Breast epithelium (tissue), 4 donors: ENCODE measurements around the gene CHCHD6. TPM values are rescaled to one million over a fixed set of nuclear protein-coding genes. Genes with fewer than 3 reads are reported as not detected.

Source experiments
- DNase-seq, 2 donors: peaks; one replicate each; pipeline ENCODE4 v3.0.0-alpha.2; 2019; ENCODE audit warnings: low spot score in 2 of 2
- H3K27ac ChIP-seq, 2 donors: fragments of 200-600 bp; sonication (generic) in 1 of 2; one replicate each; pipeline ENCODE4 v1.5.1; 2016 to 2019; ENCODE audit warnings: mild to moderate bottlenecking in 1 of 2
- H3K27me3 ChIP-seq, 2 donors: fragments of 200-600 bp; sonication (generic) in 1 of 2; one replicate each; pipeline versions ENCODE4 v1.5.1 to v1.6.0; 2017 to 2019; ENCODE audit warnings: control low read depth in 1 of 2, mild to moderate bottlenecking in 1 of 2
- H3K36me3 ChIP-seq: fragments of 200-600 bp; one replicate; pipeline ENCODE4 v1.5.1; 2019
- H3K4me1 ChIP-seq, 2 donors: fragments of 200-600 bp; sonication (generic); one replicate each; pipeline ENCODE4 v1.5.1; 2016 to 2019; ENCODE audit warnings: control low read depth in 1 of 2
- H3K4me3 ChIP-seq, 3 donors: fragments of 200-600 bp; sonication (generic); 1 replicate in 2 of 3; 2 replicates in 1 of 3; pipeline ENCODE4 v1.5.1; 2016 to 2019; ENCODE audit warnings: mild to moderate bottlenecking in 3 of 3, moderate library complexity in 2 of 3
- H3K9me3 ChIP-seq, 2 donors: fragments of 200-600 bp; sonication (generic) in 1 of 2; one replicate each; pipeline ENCODE4 v1.5.1; 2016 to 2019; ENCODE audit warnings: control low read depth in 1 of 2
- POLR2A ChIP-seq: fragments of 450-650 bp; IDR thresholded peaks from one replicate; pipeline ENCODE4 v1.6.1; 2016; ENCODE audit warnings: antibody characterized with exemption, mild to moderate bottlenecking, moderate library complexity
- POLR2AphosphoS5 ChIP-seq, 3 donors: sonication (generic); formaldehyde crosslinking; IDR thresholded peaks; one replicate each; pipeline ENCODE4 v1.6.1; 2017; ENCODE audit warnings: antibody characterized with exemption in 3 of 3
- intact Hi-C: fragments of 100-400 bp; cut with DNase I; formaldehyde crosslinking; loops from one replicate; pipeline ENCODE4 v1.15.1; 2023; ENCODE audit warnings: low total_unique reads
- total RNA-seq, 3 donors: library from RNA; depleted of rRNA; stranded (reverse); fragments of >200 nt; gene quantifications; one replicate each; pipeline ENCODE4 v1.1.0, GENCODE V29; 2016
- TF ChIP-seq, protein P1 (sequence below), 3 donors: fragments of 450-650 bp; IDR thresholded peaks; one replicate each; pipeline ENCODE4 v1.5.1; 2016 to 2017; ENCODE audit warnings: antibody characterized with exemption in 3 of 3, mild to moderate bottlenecking in 3 of 3, moderate library complexity in 3 of 3

The CHCHD6 gene
- total RNA-seq, 3 donors from 2014 or later, result 12.2 to 21.2 (median 19.3) TPM

DNA sequence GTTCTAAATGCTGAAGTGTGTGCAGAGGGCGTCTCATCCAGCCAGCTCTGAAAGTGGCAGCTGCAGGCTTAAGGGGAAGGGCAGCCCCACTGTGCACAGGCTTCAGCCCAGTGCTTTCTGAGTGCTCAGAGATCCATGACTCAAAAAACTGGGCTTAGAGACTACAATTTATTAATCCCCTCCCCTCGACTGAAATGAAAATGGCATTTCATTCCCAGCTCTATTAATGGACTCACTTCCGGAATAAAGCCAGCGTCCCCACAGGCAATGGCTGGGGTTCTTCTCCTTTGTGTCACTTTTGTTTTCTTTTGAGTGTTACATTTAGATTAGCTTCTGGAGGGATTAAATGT lies 223.3 kb downstream of the CHCHD6 start:
- Histone ChIP-seq H3K36me3 (no peaks in the 10 kb centered on the region), H3K4me3 (no peak overlapping the region), H3K27ac (peak overlapping the region in 1 of 2 donors; percentile 84), H3K27me3 (no peaks in the 10 kb centered on the region), H3K9me3 (no peaks in the 10 kb centered on the region), H3K4me1 (peaks cover 0 to 10% of the 10 kb centered on the region in 2 donors)
- intact Hi-C loops, result no loop called here
- TF ChIP-seq POLR2A (no peak), POLR2AphosphoS5 (IDR thresholded peaks at IDR 0.05) (no peak)
- no peak for DNase-seq

DNA sequence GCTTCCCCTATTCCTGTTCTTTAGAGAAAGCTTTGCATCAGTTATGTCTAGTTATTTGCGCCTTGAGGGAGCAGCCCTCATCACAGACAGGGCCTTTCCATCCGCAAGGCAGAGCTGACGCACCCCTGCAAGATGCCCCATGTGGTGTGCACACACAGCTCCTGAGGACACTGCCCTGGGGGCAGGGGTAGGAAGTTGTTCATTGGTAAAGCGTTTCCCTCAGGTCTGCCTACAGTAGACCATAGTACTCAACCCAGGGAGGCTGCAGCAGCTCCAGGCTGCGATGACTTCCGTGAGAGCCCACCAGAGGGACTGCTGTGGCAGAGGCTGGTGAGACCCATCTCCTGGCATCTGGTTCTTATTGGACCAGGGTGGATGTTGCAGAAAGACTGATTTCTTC lies 223.8 kb downstream of the CHCHD6 start:
- DNase-seq, result no peak
- no peaks in the 10 kb centered on the region for H3K9me3 ChIP-seq
- H3K27ac ChIP-seq, result no peak overlapping the region
- no peaks in the 10 kb centered on the region for H3K27me3 ChIP-seq
- intact Hi-C loops, result no loop called here
- H3K4me3 ChIP-seq, result no peak overlapping the region
- TF ChIP-seq, protein P1, sequence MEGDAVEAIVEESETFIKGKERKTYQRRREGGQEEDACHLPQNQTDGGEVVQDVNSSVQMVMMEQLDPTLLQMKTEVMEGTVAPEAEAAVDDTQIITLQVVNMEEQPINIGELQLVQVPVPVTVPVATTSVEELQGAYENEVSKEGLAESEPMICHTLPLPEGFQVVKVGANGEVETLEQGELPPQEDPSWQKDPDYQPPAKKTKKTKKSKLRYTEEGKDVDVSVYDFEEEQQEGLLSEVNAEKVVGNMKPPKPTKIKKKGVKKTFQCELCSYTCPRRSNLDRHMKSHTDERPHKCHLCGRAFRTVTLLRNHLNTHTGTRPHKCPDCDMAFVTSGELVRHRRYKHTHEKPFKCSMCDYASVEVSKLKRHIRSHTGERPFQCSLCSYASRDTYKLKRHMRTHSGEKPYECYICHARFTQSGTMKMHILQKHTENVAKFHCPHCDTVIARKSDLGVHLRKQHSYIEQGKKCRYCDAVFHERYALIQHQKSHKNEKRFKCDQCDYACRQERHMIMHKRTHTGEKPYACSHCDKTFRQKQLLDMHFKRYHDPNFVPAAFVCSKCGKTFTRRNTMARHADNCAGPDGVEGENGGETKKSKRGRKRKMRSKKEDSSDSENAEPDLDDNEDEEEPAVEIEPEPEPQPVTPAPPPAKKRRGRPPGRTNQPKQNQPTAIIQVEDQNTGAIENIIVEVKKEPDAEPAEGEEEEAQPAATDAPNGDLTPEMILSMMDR (IDR thresholded peaks at IDR 0.05), result no peak
- TF ChIP-seq POLR2A (no peak), POLR2AphosphoS5 (IDR thresholded peaks at IDR 0.05) (no peak)
- H3K4me1 ChIP-seq, result peaks cover 0 to 10% of the 10 kb centered on the region in 2 donors
- H3K36me3 ChIP-seq, result no peaks in the 10 kb centered on the region

- Histone ChIP-seq H3K36me3 (no peaks in the 10 kb centered on the region), H3K27me3 (no peaks in the 10 kb centered on the region), H3K27ac (no peak overlapping the region), H3K4me1 (peaks cover 0 to 10% of the 10 kb centered on the region in 2 donors), H3K9me3 (no peaks in the 10 kb centered on the region), H3K4me3 (no peak overlapping the region)
- DNase-seq, result no peak
- intact Hi-C loops, result no loop called here
- TF ChIP-seq POLR2AphosphoS5 (IDR thresholded peaks at IDR 0.05) (no peak), POLR2A (no peak)
- TF ChIP-seq, protein P1 (IDR thresholded peaks at IDR 0.05), result no peak
Measured at GRCh38 chr3:126928921-126929474, 225.0 kb downstream of the CHCHD6 start.

- Histone ChIP-seq H3K9me3 (no peaks in the 10 kb centered on the region), H3K4me1 (peaks cover 0 to 10% of the 10 kb centered on the region in 2 donors), H3K36me3 (no peaks in the 10 kb centered on the region), H3K27me3 (no peaks in the 10 kb centered on the region), H3K4me3 (no peak overlapping the region), H3K27ac (no peak overlapping the region)
- DNase-seq, result no peak
- TF ChIP-seq, protein P1 (IDR thresholded peaks at IDR 0.05), result no peak
- TF ChIP-seq POLR2A (no peak), POLR2AphosphoS5 (IDR thresholded peaks at IDR 0.05) (no peak)
- intact Hi-C loops, result no loop called here
Measured at GRCh38 chr3:126930936-126931600, 227.0 kb downstream of the CHCHD6 start.

- intact Hi-C loops, result no loop called here
- Histone ChIP-seq H3K36me3 (no peaks in the 10 kb centered on the region), H3K27ac (no peak overlapping the region), H3K4me1 (peaks cover 0 to 8% of the 10 kb centered on the region in 2 donors), H3K27me3 (no peaks in the 10 kb centered on the region), H3K9me3 (no peaks in the 10 kb centered on the region), H3K4me3 (no peak overlapping the region)
- TF ChIP-seq POLR2AphosphoS5 (IDR thresholded peaks at IDR 0.05) (no peak), POLR2A (no peak)
- TF ChIP-seq, protein P1 (IDR thresholded peaks at IDR 0.05), result no peak
- no peak for DNase-seq
Measured at GRCh38 chr3:126931806-126932187, 227.8 kb downstream of the CHCHD6 start.
